C4-2B (cell line): ENCODE measurements around the gene TUBA1A.

Experiments
- H3K27ac ChIP-seq: fragments of 450-650 bp; 2 replicates; pipeline ENCODE4 v1.5.1; 2017
- ZFX ChIP-seq: fragments of 450-650 bp; IDR thresholded peaks from 2 replicates; pipeline ENCODE4 v1.6.1; 2017
- TF ChIP-seq, protein P1 (sequence below): fragments of 450-650 bp; conservative IDR thresholded peaks from 2 replicates; pipeline ENCODE4 v1.5.1; 2017; ENCODE audit warnings: mild to moderate bottlenecking

The TUBA1A gene

DNA sequence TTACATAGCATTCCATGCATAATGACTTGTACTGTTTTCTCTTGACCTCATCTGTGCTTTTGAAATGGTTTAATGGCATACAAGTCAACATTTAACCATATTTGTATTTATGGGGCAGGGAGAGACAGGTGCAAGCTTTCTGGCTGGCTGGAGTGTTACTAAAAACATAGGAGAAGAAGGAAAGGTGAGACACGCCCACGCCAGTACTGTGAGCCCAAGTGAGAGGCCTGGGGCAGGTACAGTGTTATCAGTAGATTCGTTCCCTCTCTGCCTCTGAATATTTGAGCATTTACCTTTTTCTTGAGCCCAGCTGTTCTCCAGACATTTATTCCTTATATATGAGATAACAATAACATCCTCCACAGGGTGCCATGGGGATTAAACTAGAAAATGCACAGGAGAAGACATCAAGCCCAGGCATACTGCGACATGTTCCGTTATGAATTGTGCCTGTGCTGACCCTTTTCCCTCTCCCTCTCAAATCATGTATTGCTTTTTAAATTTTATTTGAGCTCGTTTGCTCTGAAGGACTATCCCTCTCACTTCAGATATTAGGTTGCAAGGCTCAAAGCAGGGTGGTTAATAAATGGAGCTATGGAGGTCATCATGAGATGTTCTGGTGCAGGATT lies 41.4 kb upstream of the TUBA1A start:
- H3K27ac ChIP-seq = no peak overlapping the region
- no peak for TF ChIP-seq ZFX
- TF ChIP-seq, protein P1, sequence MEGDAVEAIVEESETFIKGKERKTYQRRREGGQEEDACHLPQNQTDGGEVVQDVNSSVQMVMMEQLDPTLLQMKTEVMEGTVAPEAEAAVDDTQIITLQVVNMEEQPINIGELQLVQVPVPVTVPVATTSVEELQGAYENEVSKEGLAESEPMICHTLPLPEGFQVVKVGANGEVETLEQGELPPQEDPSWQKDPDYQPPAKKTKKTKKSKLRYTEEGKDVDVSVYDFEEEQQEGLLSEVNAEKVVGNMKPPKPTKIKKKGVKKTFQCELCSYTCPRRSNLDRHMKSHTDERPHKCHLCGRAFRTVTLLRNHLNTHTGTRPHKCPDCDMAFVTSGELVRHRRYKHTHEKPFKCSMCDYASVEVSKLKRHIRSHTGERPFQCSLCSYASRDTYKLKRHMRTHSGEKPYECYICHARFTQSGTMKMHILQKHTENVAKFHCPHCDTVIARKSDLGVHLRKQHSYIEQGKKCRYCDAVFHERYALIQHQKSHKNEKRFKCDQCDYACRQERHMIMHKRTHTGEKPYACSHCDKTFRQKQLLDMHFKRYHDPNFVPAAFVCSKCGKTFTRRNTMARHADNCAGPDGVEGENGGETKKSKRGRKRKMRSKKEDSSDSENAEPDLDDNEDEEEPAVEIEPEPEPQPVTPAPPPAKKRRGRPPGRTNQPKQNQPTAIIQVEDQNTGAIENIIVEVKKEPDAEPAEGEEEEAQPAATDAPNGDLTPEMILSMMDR = no peak

DNA sequence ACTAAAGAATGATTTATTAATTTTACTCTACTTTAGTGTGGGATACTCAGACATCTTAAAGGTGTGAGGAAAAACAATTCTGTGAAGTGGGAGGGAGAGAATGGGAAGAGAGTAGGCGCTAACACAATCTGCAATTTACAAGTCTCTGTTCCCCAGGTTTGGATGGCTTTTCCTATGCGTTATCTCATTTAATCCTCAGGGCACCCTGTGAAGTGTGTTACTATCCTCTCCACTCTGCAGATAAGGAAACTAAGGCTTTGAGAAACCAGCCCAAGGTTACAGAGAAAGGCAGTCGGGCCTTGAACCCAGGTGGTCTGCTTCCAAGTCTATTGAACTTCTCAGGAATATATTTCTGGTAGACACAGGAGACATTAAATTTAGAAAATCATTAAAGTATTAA lies 39.8 kb upstream of the TUBA1A start:
- TF ChIP-seq, protein P1 = no peak
- no peak for TF ChIP-seq ZFX

DNA sequence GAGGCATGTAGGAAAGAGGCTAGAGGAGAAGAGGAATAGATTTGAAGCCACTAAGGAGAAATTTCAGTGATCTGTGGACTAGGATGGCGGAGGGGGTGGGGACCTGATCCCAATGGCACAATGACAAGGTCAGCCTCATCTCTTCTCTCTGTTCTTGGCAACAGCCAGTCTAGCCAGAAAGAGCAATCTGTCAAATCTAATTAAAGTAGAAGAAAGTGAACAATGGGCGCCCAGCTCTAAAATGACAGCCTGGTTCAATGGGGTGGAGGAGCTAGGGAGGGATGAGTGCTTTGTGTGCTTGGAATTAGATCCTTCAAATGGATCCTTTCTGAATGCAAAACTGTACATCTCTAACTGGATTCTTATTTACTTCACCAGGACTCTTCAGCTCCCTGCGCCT lies 38.8 kb upstream of the TUBA1A start:
- TF ChIP-seq, protein P1 = no peak
- TF ChIP-seq ZFX = no peak
- no peak overlapping the region for H3K27ac ChIP-seq

More for the DNA sequence above, 39.8 kb upstream of the TUBA1A start:
- no peak overlapping the region for H3K27ac ChIP-seq

DNA sequence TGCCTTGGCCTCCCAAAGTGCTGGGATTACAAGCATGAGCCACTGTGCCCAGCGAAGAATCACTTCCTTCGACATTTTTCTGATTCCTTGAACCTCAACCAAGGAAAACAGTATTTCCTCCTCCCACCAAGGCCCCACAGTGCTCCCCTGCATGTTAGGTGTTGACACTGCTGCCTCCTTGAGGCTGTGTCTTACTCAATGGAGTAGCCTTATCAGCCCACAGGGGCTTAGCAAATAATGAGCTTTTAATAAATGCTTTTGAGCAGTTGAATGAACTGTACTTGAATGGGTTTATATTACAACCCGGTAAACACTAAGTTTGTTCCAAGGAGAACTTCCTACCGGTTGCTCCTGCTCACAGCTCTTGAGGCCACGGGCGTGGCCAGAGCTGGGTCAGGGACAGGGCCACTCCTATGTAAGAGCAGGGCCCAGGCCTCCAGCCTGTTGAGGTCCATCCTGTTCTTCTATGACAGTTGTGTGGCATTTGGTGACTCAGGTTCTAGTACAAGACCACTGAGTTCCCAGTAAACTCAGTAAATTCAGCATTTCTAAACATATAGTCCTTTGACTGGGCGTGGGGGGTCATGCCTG lies 36.8 kb upstream of the TUBA1A start:
- TF ChIP-seq, protein P1 = no peak
- no peak for TF ChIP-seq ZFX
- H3K27ac ChIP-seq = no peak overlapping the region

DNA sequence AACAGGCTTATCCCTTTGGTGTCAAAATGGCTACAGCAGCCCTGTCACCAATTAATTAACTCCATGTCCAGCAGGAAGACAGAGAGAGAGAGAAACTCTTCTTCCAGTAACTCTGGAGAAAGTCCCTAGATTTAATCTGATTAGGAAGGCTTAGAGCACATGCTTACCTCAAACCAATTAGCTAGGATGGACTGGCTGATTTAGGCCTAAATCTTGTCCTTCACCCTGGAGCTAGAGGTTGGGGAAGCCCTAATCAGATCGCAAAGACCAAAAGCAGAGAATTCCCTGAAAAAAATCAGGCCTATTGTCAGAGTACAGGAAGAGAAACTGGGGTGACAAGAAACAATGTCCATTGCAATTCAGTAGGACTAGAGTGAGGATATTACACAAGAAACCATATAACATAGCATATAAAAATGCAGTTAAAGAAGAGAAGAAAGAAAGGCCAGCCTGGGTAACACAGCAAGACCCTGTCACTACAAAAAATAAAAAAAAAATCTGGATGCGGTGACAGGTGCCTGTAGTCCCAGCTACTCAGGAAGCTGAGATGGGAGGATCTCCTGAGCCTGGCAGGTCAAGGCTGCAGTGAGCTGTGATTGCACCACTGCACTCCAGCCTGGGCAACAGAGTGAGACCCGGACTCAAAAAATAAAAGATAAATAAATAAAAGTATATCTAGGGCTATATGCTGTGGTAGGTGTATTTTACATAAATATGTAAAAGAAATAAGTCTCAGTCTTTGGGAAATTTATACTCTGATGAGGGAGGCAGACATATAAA lies 34.9 kb upstream of the TUBA1A start:
- no peak for TF ChIP-seq ZFX
- H3K27ac ChIP-seq = no peak overlapping the region

DNA sequence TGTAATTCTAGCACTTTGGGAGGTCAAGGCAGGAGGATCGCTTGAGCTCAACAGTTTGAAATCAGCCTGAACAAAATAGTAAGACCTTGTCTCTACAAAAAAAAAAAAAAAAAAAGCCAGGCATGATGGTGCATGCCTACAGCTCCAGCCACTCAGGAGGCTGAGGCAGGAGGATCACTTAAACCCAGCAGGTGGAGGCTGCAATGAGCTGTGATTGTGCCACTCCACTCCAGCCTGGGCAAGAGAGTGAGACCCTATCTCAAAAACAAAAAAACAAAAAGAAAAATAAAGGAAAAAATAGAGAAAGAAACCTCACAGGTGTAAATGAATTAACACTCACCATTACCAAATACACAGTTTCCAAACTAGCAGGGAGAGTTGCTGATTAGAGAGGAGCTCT lies 34.2 kb upstream of the TUBA1A start:
- H3K27ac ChIP-seq = no peak overlapping the region

DNA sequence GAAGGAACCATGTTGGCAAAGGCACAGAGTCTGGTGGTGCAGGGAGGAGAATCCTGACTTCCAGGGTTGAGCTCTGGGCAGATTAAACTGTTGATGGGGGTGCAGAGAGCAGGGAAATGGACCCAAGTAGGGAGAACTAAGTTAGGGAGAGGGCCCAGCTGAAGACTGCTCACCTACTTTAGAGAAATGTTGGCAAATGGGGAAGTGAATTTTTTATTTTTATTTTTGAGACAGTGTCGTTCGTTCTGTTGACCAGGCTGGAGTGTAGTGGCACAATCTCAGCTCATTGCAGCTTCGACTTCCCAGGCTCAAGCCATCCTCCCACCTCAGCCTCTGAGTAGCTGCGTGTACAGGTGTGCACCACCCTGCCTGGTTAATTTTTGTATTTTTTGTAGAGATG lies 32.1 kb upstream of the TUBA1A start:
- TF ChIP-seq, protein P1 = no peak
- no peak for TF ChIP-seq ZFX
- no peak overlapping the region for H3K27ac ChIP-seq

More for the DNA sequence above, 34.2 kb upstream of the TUBA1A start:
- TF ChIP-seq ZFX = no peak
- TF ChIP-seq, protein P1 = no peak
